ENCODE data around the gene IKZF2. TPM values are rescaled to one million over a fixed set of nuclear protein-coding genes. Genes with fewer than 3 reads are reported as not detected.

IKZF2 gene
- total RNA-seq, 1 donor, result 11.3 TPM

DNA sequence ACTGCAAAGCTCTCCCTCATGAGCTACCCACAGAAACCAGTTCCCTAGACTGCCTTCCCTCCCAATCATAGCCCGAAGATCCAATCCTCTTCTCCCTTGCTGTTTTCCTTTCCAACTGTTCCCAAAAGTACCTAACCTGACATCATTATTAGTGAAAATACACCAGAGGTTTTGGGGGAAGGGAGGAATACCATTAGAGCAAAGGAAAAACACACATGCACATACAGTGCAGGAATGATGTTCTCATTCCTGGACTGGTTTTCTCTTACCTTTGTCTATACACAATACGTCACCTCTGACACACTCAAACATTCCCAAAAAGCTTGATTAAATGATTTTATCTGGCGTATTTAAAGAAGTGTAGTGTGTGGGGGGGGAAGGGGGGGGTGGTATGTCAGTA lies 46.2 kb downstream of the IKZF2 start:
- DNase-seq (ENCODE audit: low read depth), result no peak
- H3K4me3 ChIP-seq (ENCODE audit: low read depth, low read length), result no peak overlapping the region
- TF ChIP-seq, protein P1, sequence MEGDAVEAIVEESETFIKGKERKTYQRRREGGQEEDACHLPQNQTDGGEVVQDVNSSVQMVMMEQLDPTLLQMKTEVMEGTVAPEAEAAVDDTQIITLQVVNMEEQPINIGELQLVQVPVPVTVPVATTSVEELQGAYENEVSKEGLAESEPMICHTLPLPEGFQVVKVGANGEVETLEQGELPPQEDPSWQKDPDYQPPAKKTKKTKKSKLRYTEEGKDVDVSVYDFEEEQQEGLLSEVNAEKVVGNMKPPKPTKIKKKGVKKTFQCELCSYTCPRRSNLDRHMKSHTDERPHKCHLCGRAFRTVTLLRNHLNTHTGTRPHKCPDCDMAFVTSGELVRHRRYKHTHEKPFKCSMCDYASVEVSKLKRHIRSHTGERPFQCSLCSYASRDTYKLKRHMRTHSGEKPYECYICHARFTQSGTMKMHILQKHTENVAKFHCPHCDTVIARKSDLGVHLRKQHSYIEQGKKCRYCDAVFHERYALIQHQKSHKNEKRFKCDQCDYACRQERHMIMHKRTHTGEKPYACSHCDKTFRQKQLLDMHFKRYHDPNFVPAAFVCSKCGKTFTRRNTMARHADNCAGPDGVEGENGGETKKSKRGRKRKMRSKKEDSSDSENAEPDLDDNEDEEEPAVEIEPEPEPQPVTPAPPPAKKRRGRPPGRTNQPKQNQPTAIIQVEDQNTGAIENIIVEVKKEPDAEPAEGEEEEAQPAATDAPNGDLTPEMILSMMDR (IDR thresholded peaks at IDR 0.05; ENCODE audit: insufficient read depth, low read length), result no peak

DNA sequence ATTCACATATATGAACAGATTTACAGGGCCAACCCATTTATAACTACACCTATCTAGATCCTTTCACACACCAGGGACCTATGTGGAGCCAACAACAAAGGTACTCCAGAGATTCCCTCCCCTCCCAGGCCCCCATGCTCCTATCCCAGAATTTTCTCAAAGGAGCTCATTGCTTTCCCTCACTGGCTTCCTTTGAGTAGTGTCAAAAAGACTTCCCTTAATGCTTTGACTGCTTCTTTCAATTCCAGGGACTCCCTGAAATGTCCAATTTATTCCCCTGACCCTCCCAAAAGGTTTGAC lies 46.6 kb downstream of the IKZF2 start:
- no peak for DNase-seq (ENCODE audit: low read depth)
- no peak overlapping the region for H3K4me3 ChIP-seq (ENCODE audit: low read depth, low read length)
- TF ChIP-seq, protein P1 (IDR thresholded peaks at IDR 0.05; ENCODE audit: insufficient read depth, low read length), result no peak

DNA sequence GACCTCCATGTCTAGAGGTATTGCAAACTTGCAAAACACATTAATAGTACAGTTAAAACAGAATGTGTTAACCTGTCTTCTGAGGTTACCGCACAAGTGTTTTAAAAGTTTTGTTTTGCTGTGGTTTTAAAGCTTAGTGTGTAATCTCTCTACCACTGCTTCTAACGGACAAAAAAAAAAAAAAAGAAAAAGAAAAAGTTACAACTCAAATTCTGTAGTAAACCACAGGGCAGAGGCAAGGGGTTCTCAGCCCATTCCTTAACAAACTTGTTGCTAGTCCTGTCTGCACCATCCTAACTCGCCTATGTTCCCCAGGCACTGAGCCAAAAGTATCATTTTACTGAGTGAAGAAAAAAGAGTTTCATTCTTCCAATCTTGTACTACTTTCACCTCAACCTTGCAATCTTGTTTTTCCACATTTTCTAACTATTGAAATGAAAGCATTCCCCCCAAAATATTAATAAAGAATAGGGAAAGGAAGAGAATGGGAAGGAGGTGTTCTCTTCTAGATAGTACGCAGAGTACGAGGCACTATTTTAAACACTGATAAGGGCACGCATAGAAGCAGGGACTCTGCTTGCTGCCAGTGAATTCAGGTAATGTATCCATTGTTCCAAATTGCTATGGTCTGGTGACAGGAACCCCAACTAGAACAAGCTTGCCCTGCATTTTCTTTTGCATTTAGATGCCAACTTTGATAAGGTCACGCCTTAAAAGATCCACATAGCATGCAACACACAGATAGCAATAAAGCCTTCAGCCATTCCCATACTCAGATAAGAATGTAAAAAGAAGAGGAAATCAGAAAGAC lies 47.1 kb downstream of the IKZF2 start:
- no peak overlapping the region for H3K4me3 ChIP-seq (ENCODE audit: low read depth, low read length)

DNA sequence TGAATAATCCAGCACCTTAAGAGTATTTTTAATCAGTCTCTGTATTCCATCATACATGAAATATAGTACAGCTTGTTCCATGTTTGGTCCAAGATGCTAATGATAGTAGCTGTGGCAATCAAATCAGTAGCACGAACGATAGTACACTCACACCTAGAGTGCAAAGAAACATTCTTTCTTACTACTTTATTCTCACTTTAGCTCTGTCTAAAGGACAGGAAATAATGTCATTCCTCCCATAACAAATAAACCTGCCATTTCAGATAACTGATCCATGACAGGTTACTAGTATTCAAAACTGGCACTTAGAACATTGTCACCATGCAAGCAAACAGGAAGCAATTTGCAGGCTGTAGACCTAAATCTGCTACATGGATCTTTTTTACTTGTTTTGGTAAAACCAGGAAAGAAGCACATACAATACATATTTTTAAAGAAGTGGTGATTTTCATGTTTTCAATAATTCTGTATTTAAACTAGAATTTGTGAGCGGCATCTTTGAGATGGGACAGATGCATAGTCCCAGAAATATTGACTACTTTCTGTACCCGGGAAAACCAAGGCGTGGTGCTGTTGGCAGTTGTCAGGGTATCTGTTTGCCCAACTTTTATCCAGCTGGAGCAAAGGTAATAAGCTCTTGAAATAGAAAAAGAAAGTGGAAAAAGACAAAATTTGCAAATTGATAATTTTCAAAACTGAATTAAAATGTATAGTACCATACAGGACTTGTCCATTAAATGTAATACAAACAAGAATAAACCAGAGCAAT lies 49.5 kb downstream of the IKZF2 start:
- no peak overlapping the region for H3K4me3 ChIP-seq (ENCODE audit: low read depth, low read length)
- DNase-seq (ENCODE audit: low read depth), result no peak
- TF ChIP-seq, protein P1 (IDR thresholded peaks at IDR 0.05; ENCODE audit: insufficient read depth, low read length), result no peak

More for the DNA sequence above, 47.1 kb downstream of the IKZF2 start:
- TF ChIP-seq, protein P1 (IDR thresholded peaks at IDR 0.05; ENCODE audit: insufficient read depth, low read length), result no peak
- peak; percentile 40 for DNase-seq (ENCODE audit: low read depth)

DNA sequence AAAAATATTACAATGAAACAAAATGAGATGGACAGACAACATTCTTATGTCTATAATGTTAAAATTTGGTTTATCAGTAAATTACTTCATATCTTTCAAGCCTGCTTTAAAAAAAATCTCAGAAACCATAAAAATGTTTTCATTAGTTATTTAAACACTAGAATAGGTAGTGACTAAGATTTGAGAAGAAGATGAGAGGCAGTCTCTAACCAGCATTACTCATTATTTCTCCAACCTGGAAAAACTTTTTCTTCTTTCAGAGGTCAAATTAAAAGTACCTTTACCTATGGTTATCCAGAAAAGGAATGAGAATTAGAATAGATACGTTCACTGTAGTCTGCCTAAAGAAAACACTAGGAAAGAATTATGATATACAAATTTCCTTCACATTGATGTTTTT lies 50.3 kb downstream of the IKZF2 start:
- H3K4me3 ChIP-seq (ENCODE audit: low read depth, low read length), result no peak overlapping the region
- no peak for DNase-seq (ENCODE audit: low read depth)
- TF ChIP-seq, protein P1 (IDR thresholded peaks at IDR 0.05; ENCODE audit: insufficient read depth, low read length), result no peak

DNA sequence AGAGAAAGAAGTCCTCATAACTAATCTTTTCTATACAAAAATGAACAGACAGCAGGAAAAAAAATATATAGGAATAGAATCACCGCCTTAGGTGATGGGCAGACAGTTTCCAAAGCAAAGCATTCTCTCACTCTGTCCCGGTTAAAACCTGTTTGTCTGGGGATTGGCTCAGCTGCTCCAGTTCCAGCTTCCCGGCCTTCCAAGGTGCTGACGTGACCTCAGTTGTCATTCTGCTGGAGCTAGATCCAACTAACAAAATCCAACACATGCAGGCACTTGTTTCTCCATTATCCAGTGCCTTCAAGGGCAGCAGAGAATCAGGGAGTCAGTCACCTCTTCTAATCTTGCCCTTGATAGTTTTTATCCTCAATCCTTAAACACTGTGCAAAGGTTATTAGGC lies 52.8 kb downstream of the IKZF2 start:
- H3K4me3 ChIP-seq (ENCODE audit: low read depth, low read length), result no peak overlapping the region
- no peak for DNase-seq (ENCODE audit: low read depth)
- TF ChIP-seq, protein P1 (IDR thresholded peaks at IDR 0.05; ENCODE audit: insufficient read depth, low read length), result no peak
